CD4-positive, CD25-positive, alpha-beta regulatory T cell (primary cell): ENCODE data around the gene RASSF1. TPM values are rescaled to one million over a fixed set of nuclear protein-coding genes. Genes with fewer than 3 reads are reported as not detected.
A peak's percentile ranks its signal among the peaks of the same experiment; 100 is the strongest.

Experiments used
- ATAC-seq, 2 donors: fragments of 150-1000 bp; cut with Tn5 transposase; one replicate each; pipeline ENCODE4 v1.10.0; 2021; ENCODE audit warnings: low read depth in 2 of 2, moderate number of reproducible peaks in 2 of 2, moderate library complexity in 1 of 2
- DNase-seq, 3 donors: peaks; one replicate each; pipeline versions ENCODE4 v3.0.0 to v3.0.0-alpha.2; 2012 to 2022; ENCODE audit warnings: mixed read lengths in 1 of 3
- H3K27ac ChIP-seq: one replicate; pipeline ENCODE4 v1.7.0; 2013; ENCODE audit warnings: mild to moderate bottlenecking, low read length; ENCODE audit not compliant: insufficient read depth, poor library complexity, severe bottlenecking
- H3K27me3 ChIP-seq: one replicate; pipeline ENCODE4 v1.7.0; 2013; ENCODE audit warnings: low read length; ENCODE audit not compliant: control insufficient read depth, insufficient read depth
- H3K36me3 ChIP-seq: one replicate; pipeline ENCODE4 v1.7.0; 2013; ENCODE audit warnings: mild to moderate bottlenecking, low read length, moderate library complexity; ENCODE audit not compliant: control insufficient read depth, insufficient read depth
- H3K4me1 ChIP-seq: 2 replicates; pipeline ENCODE4 v1.7.0; 2013; ENCODE audit warnings: mild to moderate bottlenecking, low read length; ENCODE audit not compliant: insufficient read depth, control insufficient read depth, poor library complexity, severe bottlenecking
- H3K4me3 ChIP-seq: one replicate; pipeline ENCODE4 v1.7.0; 2013; ENCODE audit warnings: low read depth, mild to moderate bottlenecking, low read length, moderate library complexity
- H3K9me3 ChIP-seq, 2 experiments: 1 replicate in 1 of 2; 2 replicates in 1 of 2; pipeline ENCODE4 v1.7.0; 2013; ENCODE audit warnings: low read length in 2 of 2, mild to moderate bottlenecking in 1 of 2, moderate library complexity in 1 of 2; ENCODE audit not compliant: control insufficient read depth in 2 of 2
- H3K27ac Mint-ChIP-seq, 3 donors: one replicate each; pipeline ENCODE4 v1.8.0; 2020 to 2022; ENCODE audit warnings: mild to moderate bottlenecking in 3 of 3, mixed read lengths in 3 of 3, moderate library complexity in 2 of 3
- H3K27me3 Mint-ChIP-seq: one replicate; pipeline ENCODE4 v1.8.0; 2022; ENCODE audit warnings: mild to moderate bottlenecking, mixed read lengths
- H3K36me3 Mint-ChIP-seq: one replicate; pipeline ENCODE4 v1.8.0; 2020; ENCODE audit warnings: mixed read lengths
- H3K4me1 Mint-ChIP-seq, 4 donors: one replicate each; pipeline ENCODE4 v1.8.0; 2020 to 2022; ENCODE audit warnings: mixed read lengths in 4 of 4, mild to moderate bottlenecking in 1 of 4
- H3K4me3 Mint-ChIP-seq, 4 donors: one replicate each; pipeline ENCODE4 v1.8.0; 2020 to 2022; ENCODE audit warnings: mild to moderate bottlenecking in 4 of 4, mixed read lengths in 4 of 4, moderate library complexity in 3 of 4
- H3K9me3 Mint-ChIP-seq, 7 donors: one replicate each; pipeline ENCODE4 v1.8.0; 2020 to 2022; ENCODE audit warnings: mixed read lengths in 7 of 7, mild to moderate bottlenecking in 3 of 7, moderate library complexity in 2 of 7
- polyA plus RNA-seq, 4 donors: library from polyadenylated mRNA; unstranded; fragments of 300-500 nt; fragmentation: Illumina TruSeq; gene quantifications; one replicate each; pipeline ENCODE4 v1.2.3, GENCODE V29; 2021
- total RNA-seq: library from RNA; stranded (reverse); gene quantifications from one replicate; pipeline ENCODE4 v1.2.3, GENCODE V29; 2022

Gene RASSF1
- total and polyA plus RNA-seq, 5 donors from 2014 or later = 48.4 to 76.0 (median 57.1) TPM

DNA sequence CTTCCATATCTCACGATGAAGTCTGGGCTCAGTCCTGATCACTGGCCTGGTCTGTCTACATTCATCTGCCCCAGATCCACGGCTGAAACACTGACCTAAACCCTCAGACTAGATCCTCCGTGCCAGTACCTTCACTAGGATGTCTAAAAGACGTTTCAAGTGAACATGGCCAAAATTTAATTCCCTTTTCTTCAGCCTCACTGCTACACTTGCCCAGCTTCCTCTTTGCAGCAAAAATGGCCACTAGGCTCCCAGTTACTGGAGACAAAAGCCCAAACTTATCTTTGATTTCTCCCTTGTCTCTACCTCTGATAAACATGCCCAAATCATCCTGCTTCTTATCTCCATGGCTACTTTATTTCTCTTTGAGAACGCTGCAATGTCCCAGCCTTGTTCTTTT lies 1.7 kb downstream of the RASSF1 start:
- H3K4me1 ChIP-seq = peaks cover 74% of the 10 kb centered on the region
- H3K4me3 ChIP-seq = peak overlapping the region; percentile 88
- Mint-ChIP-seq H3K9me3 (peaks cover 0 to 3% (median 0%) of the 10 kb centered on the region in 7 donors), H3K4me3 (peak overlapping the region; percentile 90 to 97 (median 94)), H3K27me3 (no peaks in the 10 kb centered on the region), H3K4me1 (peaks cover 20 to 77% (median 44%) of the 10 kb centered on the region in 4 donors), H3K36me3 (no peaks in the 10 kb centered on the region), H3K27ac (peak overlapping the region; percentile 93 to 98 (median 98))
- ATAC-seq (no peak), DNase-seq (no peak)
- H3K9me3 ChIP-seq = no peaks in the 10 kb centered on the region
- no peaks in the 10 kb centered on the region for H3K36me3 ChIP-seq
- no peaks in the 10 kb centered on the region for H3K27me3 ChIP-seq
- H3K27ac ChIP-seq = peak overlapping the region; percentile 96

GRCh38 chr3:50337175-50337861 lies 3.3 kb downstream of the RASSF1 start:
- H3K4me3 Mint-ChIP-seq = peak overlapping the region; percentile 90 to 97 (median 94)
- peaks cover 0 to 3% (median 0%) of the 10 kb centered on the region in 7 donors for H3K9me3 Mint-ChIP-seq
- peaks cover 20 to 79% (median 48%) of the 10 kb centered on the region in 4 donors for H3K4me1 Mint-ChIP-seq
- no peaks in the 10 kb centered on the region for H3K36me3 Mint-ChIP-seq
- H3K9me3 ChIP-seq = no peaks in the 10 kb centered on the region
- peaks cover 2% of the 10 kb centered on the region for H3K36me3 ChIP-seq
- DNase-seq = peak; percentile 88 to 99 (median 91)
- H3K27me3 Mint-ChIP-seq = no peaks in the 10 kb centered on the region
- H3K27ac ChIP-seq = peak overlapping the region; percentile 96
- peak overlapping the region; percentile 92 for H3K4me3 ChIP-seq
- H3K27me3 ChIP-seq = no peaks in the 10 kb centered on the region
- peaks cover 78% of the 10 kb centered on the region for H3K4me1 ChIP-seq
- peak; percentile 77 to 80 for ATAC-seq
- peak overlapping the region; percentile 93 to 98 (median 98) for H3K27ac Mint-ChIP-seq

DNA sequence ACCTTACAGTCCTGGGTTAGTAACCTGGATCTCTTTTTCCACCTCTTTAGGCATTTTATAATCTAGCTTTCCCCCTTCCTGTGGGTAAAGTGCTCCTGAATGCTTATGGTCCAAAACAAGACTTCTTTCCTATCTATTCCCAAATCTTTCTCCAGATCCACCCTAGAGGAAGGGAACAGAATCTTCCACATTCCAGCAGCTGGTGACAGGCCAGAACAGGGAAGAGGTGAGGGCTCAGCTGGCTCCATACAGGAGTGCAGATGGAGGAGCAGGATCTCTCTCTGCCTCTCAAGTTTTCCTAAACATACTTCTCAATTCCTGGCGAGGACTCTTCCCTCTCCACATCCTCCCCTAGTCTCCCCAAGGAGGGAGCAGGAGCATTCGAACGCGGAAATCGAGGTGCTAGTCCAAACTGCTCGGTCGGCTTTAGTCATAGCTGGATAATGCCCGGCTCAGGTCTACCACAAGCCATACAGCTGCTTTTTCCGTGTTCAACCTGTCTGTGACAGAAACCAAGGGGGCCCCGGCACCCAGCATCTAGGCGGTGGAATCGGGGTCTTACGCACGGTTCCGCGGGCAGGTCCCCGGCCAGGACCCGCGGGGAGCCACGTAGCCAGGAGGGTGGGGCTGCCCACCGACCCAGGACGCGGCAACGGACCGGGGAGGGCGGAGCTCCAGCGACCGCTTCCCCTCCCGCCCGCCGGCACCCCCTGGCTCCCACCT lies 4.0 kb downstream of the RASSF1 start:
- Histone ChIP-seq H3K9me3 (no peaks in the 10 kb centered on the region), H3K4me3 (peak overlapping the region; percentile 92), H3K27me3 (no peaks in the 10 kb centered on the region), H3K36me3 (peaks cover 8% of the 10 kb centered on the region), H3K27ac (peak overlapping the region; percentile 96), H3K4me1 (peaks cover 75% of the 10 kb centered on the region)
- Mint-ChIP-seq H3K27ac (peak overlapping the region; percentile 93 to 95 (median 93)), H3K27me3 (no peaks in the 10 kb centered on the region), H3K4me3 (peak overlapping the region; percentile 90 to 97 (median 94)), H3K9me3 (peaks cover 0 to 3% (median 0%) of the 10 kb centered on the region in 7 donors), H3K36me3 (no peaks in the 10 kb centered on the region), H3K4me1 (peaks cover 20 to 81% (median 48%) of the 10 kb centered on the region in 4 donors)
- ATAC-seq = peak; percentile 30 to 38
- DNase-seq = no peak

GRCh38 chr3:50334339-50335075 lies 6.1 kb downstream of the RASSF1 start:
- H3K27me3 ChIP-seq = no peaks in the 10 kb centered on the region
- H3K36me3 ChIP-seq = peaks cover 29% of the 10 kb centered on the region
- peak overlapping the region; percentile 93 to 96 (median 93) for H3K27ac Mint-ChIP-seq
- ATAC-seq (no peak), DNase-seq (no peak)
- peak overlapping the region; percentile 34 for H3K4me3 ChIP-seq
- peak overlapping the region; percentile 96 for H3K27ac ChIP-seq
- H3K4me1 Mint-ChIP-seq = peaks cover 20 to 67% (median 40%) of the 10 kb centered on the region in 4 donors
- peaks cover 0 to 3% (median 0%) of the 10 kb centered on the region in 7 donors for H3K9me3 Mint-ChIP-seq
- peaks cover 3% of the 10 kb centered on the region for H3K36me3 Mint-ChIP-seq
- no peaks in the 10 kb centered on the region for H3K9me3 ChIP-seq
- H3K4me1 ChIP-seq = peaks cover 54% of the 10 kb centered on the region
- H3K27me3 Mint-ChIP-seq = no peaks in the 10 kb centered on the region
- peak overlapping the region; percentile 69 to 97 (median 87) for H3K4me3 Mint-ChIP-seq

DNA sequence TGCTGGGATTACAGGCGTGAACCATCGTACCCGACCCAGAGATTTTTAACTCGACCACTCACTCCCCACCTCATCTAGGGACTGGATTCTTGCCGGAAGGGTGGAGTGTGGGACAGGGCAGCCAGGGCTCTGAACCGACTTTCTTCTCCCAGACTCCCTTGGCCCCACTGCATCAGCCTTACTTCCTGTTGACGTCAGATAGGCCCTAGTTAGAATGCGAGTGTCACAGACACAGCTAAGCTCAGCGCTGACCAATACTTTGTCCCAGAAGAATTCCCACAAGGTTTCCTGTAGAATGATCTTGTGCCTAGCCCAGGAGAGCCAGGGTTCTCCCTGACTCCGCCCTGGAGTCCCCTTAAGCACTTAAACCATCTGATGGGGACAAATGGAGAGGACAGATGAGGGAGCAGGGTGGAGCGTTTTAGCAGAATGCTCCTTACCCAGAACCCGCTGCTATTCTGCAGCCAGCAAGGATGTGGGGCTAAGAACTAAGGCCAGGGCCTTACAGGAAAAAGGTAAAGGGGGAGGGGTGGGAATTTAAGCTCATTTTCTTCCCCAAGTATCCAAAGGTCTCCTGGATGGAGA lies 6.8 kb downstream of the RASSF1 start:
- Mint-ChIP-seq H3K9me3 (peaks cover 0 to 3% (median 0%) of the 10 kb centered on the region in 7 donors), H3K36me3 (peaks cover 3% of the 10 kb centered on the region), H3K27ac (peak overlapping the region; percentile 93 to 96 (median 93)), H3K4me3 (peak overlapping the region; percentile 69 to 97 (median 87)), H3K4me1 (peaks cover 17 to 61% (median 35%) of the 10 kb centered on the region in 4 donors), H3K27me3 (no peaks in the 10 kb centered on the region)
- H3K27me3 ChIP-seq = no peaks in the 10 kb centered on the region
- peak overlapping the region; percentile 40 for H3K4me3 ChIP-seq
- peaks cover 29% of the 10 kb centered on the region for H3K36me3 ChIP-seq
- H3K4me1 ChIP-seq = peaks cover 47% of the 10 kb centered on the region
- peak overlapping the region; percentile 96 for H3K27ac ChIP-seq
- ATAC-seq = no peak
- no peak for DNase-seq
- no peaks in the 10 kb centered on the region for H3K9me3 ChIP-seq

- ATAC-seq (no peak), DNase-seq (no peak)
- H3K4me1 Mint-ChIP-seq = peaks cover 10 to 60% (median 24%) of the 10 kb centered on the region in 4 donors
- Histone ChIP-seq H3K9me3 (no peaks in the 10 kb centered on the region), H3K27me3 (no peaks in the 10 kb centered on the region), H3K4me1 (peaks cover 44% of the 10 kb centered on the region), H3K4me3 (no peak overlapping the region), H3K36me3 (peaks cover 29% of the 10 kb centered on the region), H3K27ac (no peak overlapping the region)
- peak overlapping the region in 2 of 4 donors; percentile 58 to 71 for H3K4me3 Mint-ChIP-seq
- H3K27me3 Mint-ChIP-seq = no peaks in the 10 kb centered on the region
- no peaks in the 10 kb centered on the region for H3K9me3 Mint-ChIP-seq
- H3K27ac Mint-ChIP-seq = peak overlapping the region in 1 of 3 donors; percentile 38
- peaks cover 10% of the 10 kb centered on the region for H3K36me3 Mint-ChIP-seq
These were observed 9.2 kb downstream of the RASSF1 start for GRCh38 chr3:50331364-50331907.

DNA sequence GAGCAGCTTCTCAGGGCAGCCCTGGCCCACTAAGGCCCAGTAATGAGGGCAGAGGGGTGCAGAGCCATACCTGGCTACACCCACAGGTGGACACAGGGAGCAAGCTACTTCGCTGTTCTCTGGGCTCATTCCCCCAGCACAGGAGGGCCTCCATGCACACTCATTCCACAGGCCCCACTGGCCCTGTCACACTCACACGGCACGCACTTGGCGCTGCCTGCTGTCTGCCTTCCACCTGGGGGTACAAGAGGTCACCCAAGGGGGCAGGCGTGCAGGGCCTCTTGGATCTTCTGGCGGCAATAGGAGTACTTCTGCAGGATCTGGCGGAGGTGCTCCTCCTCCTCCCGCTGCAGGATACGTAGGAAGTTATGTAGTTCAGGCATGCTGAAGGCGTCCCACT lies 10.3 kb downstream of the RASSF1 start:
- ATAC-seq (no peak), DNase-seq (no peak)
- no peaks in the 10 kb centered on the region for H3K9me3 Mint-ChIP-seq
- no peak overlapping the region for H3K27ac Mint-ChIP-seq
- H3K27me3 Mint-ChIP-seq = no peaks in the 10 kb centered on the region
- H3K36me3 ChIP-seq = peaks cover 38% of the 10 kb centered on the region
- H3K4me1 Mint-ChIP-seq = peaks cover 5 to 52% (median 16%) of the 10 kb centered on the region in 4 donors
- H3K9me3 ChIP-seq = no peaks in the 10 kb centered on the region
- H3K36me3 Mint-ChIP-seq = peaks cover 10% of the 10 kb centered on the region
- H3K4me1 ChIP-seq = peaks cover 33% of the 10 kb centered on the region
- H3K27ac ChIP-seq = no peak overlapping the region
- peak overlapping the region in 1 of 4 donors; percentile 52 for H3K4me3 Mint-ChIP-seq
- H3K4me3 ChIP-seq = no peak overlapping the region
- no peaks in the 10 kb centered on the region for H3K27me3 ChIP-seq
